SK-N-MC (cell line): Measurements from ENCODE around the gene SIL1.
"Not testable (repeated sequence)": the region's sequence is repeated elsewhere in the genome, so short reads cannot be mapped to it uniquely, and the experiment has no call there.

Source experiments
- DNase-seq: peaks from one replicate; pipeline ENCODE4 v3.0.0-alpha.2; 2011; ENCODE audit warnings: low read depth, low spot score
- H3K27ac ChIP-seq: fragments of 200-600 bp; sonication (generic); 2 replicates; pipeline ENCODE4 v1.5.1; 2016; ENCODE audit warnings: mixed run types
- H3K36me3 ChIP-seq: fragments of 200-600 bp; sonication (generic); 2 replicates; pipeline ENCODE4 v1.6.1; 2017; ENCODE audit warnings: antibody characterized with exemption, low read length, mixed read lengths; ENCODE audit not compliant: insufficient read depth
- H3K4me3 ChIP-seq: fragments of 200-600 bp; sonication (generic); 2 replicates; pipeline ENCODE4 v1.5.1; 2016
- H3K9ac ChIP-seq: fragments of 200-600 bp; sonication (generic); 2 replicates; pipeline ENCODE4 v1.8.0; 2017; ENCODE audit warnings: mixed run types, mixed read lengths; ENCODE audit not compliant: insufficient read length
- H3K9me3 ChIP-seq: fragments of 200-600 bp; sonication (generic); 2 replicates; pipeline ENCODE4 v1.6.1; 2017; ENCODE audit warnings: low read depth, mild to moderate bottlenecking, antibody characterized with exemption, low read length, moderate library complexity, mixed read lengths
- EZH2 ChIP-seq: fragments of 200-600 bp; sonication (generic); IDR thresholded peaks from one replicate; pipeline ENCODE4 v1.6.1; 2017; ENCODE audit warnings: antibody characterized with exemption
- FOXP2 ChIP-seq: optimal IDR thresholded peaks from 2 replicates; pipeline ENCODE3; 2011; ENCODE audit warnings: mild to moderate bottlenecking, moderate library complexity; ENCODE audit not compliant: insufficient read depth; ENCODE audit errors: extremely low read length, control extremely low read depth
- POLR2AphosphoS5 ChIP-seq: IDR thresholded peaks from 2 replicates; pipeline ENCODE4 v1.6.1; 2012; ENCODE audit warnings: mild to moderate bottlenecking, low read depth, low read length, borderline replicate concordance

The SIL1 gene

DNA sequence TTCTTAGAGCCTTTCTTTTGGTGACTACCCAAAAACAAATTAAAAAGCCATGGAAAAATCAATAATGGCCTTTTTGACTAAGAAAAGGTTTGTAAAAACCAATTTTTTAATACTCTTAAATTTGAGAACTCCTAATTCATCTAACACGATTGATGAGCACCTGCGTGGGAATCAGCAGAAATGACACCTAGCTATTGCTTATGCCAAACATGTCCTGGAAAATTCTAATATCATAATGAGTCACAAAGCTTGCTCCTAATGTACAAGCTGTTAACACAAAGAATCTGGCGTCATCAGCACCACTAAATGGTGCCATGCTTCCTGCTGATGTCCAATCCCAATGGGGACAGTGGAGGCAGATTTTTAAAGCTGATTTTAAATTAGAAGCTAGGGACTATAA, 176.8 kb downstream of the SIL1 start:
- Histone ChIP-seq H3K36me3 (peaks cover 4% of the 10 kb centered on the region; the same call in 1 of the 2 replicates), H3K9me3 (no peaks in the 10 kb centered on the region), H3K27ac (no peak overlapping the region), H3K4me3 (no peak overlapping the region), H3K9ac (no peak overlapping the region)
- no peak for DNase-seq
- TF ChIP-seq FOXP2 (no peak), POLR2AphosphoS5 (no peak), EZH2 (no peak)

DNA sequence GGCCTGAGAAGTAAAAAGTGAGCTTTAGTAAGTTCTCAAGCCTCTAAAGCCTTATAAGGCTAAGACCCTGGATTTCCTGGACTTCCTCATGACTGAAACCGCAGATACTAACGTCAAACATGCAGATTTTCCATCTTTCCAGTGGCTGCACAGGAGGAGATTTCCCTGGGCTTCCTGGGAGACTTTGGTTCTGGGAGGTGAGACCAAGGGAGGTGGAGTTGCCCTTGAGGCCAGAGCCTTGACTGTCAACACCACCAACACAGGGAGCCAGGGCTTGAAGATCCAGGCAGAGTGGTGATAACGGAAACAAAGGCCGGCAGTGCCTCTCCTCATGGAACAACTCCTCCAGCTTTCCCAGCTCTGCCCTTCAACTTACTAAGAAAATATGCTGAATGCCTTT, 178.3 kb downstream of the SIL1 start:
- no peak overlapping the region for H3K27ac ChIP-seq
- no peak overlapping the region for H3K9ac ChIP-seq
- peaks cover 4% of the 10 kb centered on the region; the same call in 1 of the 2 replicates for H3K36me3 ChIP-seq
- H3K9me3 ChIP-seq, result no peaks in the 10 kb centered on the region
- H3K4me3 ChIP-seq, result no peak overlapping the region
- no peak for DNase-seq
- TF ChIP-seq EZH2 (no peak), POLR2AphosphoS5 (no peak), FOXP2 (no peak)

DNA sequence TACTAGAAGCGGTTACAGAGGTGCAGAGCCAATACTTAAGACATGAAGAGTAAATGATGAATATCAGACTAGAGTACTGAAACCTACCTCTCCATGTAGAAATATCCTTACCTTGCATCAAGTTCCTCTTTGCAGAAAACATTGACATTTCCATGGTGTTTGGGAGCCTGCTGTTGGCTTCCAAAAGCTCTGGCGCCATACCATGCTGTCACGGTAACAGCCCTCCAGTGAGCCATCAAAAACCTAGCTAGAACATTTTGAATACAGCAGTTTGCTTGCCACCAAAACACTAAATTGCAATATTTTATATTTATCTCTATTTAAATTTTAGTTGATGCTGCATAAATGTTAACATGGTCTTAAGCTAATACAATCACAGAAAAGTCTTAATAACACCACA, 179.0 kb downstream of the SIL1 start:
- H3K4me3 ChIP-seq, result no peak overlapping the region
- no peaks in the 10 kb centered on the region for H3K9me3 ChIP-seq
- peaks cover 4% of the 10 kb centered on the region; the same call in 1 of the 2 replicates for H3K36me3 ChIP-seq
- H3K27ac ChIP-seq, result no peak overlapping the region
- no peak overlapping the region for H3K9ac ChIP-seq
- no peak for DNase-seq
- TF ChIP-seq EZH2, result no peak
- no peak for TF ChIP-seq POLR2AphosphoS5
- no peak for TF ChIP-seq FOXP2

DNA sequence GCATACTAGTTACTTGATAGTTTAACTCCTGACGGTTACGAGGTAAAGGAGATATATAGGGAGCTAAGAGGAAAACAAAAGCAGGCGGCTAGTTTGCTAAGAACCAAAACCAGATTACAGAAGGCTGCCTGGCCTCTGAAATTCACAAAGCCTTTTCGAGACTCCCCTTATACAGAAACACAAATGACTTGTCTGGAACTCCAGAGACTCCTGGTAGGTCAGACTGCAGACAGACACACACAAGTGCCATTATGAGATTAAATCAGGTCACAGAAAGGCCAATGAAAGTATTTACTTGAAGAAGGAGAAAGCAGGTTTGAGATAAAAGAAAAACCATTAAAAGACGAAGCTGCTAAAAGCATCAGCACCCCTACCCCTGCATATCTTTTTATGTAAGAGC, 180.5 kb downstream of the SIL1 start:
- Histone ChIP-seq H3K9ac (no peak overlapping the region), H3K4me3 (no peak overlapping the region), H3K27ac (no peak overlapping the region), H3K36me3 (peaks cover 4% of the 10 kb centered on the region; the same call in 1 of the 2 replicates), H3K9me3 (no peaks in the 10 kb centered on the region)
- TF ChIP-seq EZH2 (no peak), FOXP2 (no peak), POLR2AphosphoS5 (no peak)
- DNase-seq, result no peak

DNA sequence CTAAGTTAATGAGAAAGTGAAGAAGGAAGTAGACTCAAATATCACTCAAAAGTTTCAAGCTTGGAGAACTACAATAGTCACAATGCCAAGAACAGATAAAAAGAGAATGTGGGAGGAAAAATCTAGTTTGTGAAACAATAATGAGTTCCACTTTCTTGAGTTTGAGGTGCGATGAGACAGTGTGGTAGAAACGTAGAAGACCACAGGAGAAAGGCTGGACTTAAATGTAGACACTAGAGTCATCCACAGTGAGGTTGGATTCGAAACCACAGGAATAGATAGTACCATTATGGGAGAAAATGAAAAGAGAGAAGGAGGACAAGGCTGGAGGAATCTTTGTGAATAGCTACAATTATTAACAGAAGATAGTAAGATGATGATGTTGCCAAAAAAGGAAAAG, 182.0 kb downstream of the SIL1 start:
- Histone ChIP-seq H3K4me3 (no peak overlapping the region), H3K9ac (no peak overlapping the region), H3K9me3 (no peaks in the 10 kb centered on the region), H3K36me3 (peaks cover 4% of the 10 kb centered on the region; the same call in 1 of the 2 replicates), H3K27ac (no peak overlapping the region)
- no peak for TF ChIP-seq EZH2
- TF ChIP-seq FOXP2, result no peak
- no peak for TF ChIP-seq POLR2AphosphoS5
- DNase-seq, result no peak

DNA sequence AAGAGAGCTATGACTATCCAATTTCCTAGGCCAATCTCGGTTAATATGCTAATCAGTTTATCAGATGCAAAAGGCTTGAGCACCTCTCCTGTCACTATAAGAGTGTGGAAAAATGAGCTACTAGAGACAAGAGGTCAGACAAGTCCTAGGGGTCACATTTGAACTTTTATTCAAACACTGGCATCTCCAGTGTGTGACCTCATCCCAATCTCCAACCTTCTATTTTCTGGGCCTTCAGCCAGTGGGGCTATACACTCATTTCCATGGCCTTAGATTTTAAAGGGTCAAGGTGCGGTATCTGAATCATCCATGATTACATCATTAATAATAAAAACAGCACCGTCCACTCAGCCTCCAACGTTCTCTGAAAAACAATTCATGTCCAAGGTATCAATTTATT, 183.4 kb downstream of the SIL1 start:
- Histone ChIP-seq H3K9me3 (no peaks in the 10 kb centered on the region), H3K36me3 (peaks cover 4% of the 10 kb centered on the region; the same call in 1 of the 2 replicates), H3K9ac (no peak overlapping the region), H3K4me3 (no peak overlapping the region), H3K27ac (no peak overlapping the region)
- TF ChIP-seq POLR2AphosphoS5 (no peak), FOXP2 (no peak)
- no peak for DNase-seq

DNA sequence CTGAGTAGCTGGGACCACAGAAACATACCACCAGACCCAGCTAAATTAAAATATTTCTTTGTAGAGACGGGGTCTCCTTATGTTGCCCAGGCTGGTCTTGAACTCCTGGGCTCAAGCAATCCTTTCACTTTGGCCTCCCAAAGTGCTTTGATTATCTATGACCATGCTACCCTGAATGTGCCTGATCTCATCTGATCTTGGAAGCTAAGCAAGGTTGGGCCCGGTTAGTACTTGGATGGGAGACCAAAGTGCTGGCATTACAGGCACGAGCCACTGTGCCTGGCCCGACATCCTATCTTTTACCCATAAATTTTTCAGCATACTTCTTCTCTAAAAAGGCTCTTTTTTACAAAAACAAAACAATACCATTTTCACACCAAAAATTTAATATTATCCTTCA, 186.0 kb downstream of the SIL1 start:
- no peaks in the 10 kb centered on the region for H3K36me3 ChIP-seq
- no peak for DNase-seq
- H3K9ac ChIP-seq, result no peak overlapping the region
- no peaks in the 10 kb centered on the region for H3K9me3 ChIP-seq
- no peak for TF ChIP-seq EZH2
- no peak for TF ChIP-seq FOXP2
- no peak for TF ChIP-seq POLR2AphosphoS5
- no peak overlapping the region for H3K27ac ChIP-seq
- no peak overlapping the region for H3K4me3 ChIP-seq

DNA sequence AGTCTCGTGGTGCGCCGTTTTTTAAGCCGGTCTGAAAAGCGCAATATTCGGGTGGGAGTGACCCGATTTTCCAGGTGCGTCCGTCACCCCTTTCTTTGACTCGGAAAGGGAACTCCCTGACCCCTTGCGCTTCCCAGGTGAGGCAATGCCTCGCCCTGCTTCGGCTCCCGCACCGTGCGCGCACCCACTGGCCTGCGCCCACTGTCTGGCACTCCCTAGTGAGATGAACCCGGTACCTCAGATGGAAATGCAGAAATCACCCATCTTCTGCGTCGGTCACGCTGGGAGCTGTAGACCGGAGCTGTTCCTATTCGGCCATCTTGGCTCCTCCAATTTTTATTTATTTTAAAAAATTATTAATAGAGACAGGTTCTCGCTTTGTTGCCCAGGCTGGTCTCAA, 187.0 kb downstream of the SIL1 start:
- not testable (repeated sequence) for H3K27ac ChIP-seq, H3K9ac ChIP-seq, H3K9me3 ChIP-seq, H3K4me3 ChIP-seq, DNase-seq, H3K36me3 ChIP-seq

DNA sequence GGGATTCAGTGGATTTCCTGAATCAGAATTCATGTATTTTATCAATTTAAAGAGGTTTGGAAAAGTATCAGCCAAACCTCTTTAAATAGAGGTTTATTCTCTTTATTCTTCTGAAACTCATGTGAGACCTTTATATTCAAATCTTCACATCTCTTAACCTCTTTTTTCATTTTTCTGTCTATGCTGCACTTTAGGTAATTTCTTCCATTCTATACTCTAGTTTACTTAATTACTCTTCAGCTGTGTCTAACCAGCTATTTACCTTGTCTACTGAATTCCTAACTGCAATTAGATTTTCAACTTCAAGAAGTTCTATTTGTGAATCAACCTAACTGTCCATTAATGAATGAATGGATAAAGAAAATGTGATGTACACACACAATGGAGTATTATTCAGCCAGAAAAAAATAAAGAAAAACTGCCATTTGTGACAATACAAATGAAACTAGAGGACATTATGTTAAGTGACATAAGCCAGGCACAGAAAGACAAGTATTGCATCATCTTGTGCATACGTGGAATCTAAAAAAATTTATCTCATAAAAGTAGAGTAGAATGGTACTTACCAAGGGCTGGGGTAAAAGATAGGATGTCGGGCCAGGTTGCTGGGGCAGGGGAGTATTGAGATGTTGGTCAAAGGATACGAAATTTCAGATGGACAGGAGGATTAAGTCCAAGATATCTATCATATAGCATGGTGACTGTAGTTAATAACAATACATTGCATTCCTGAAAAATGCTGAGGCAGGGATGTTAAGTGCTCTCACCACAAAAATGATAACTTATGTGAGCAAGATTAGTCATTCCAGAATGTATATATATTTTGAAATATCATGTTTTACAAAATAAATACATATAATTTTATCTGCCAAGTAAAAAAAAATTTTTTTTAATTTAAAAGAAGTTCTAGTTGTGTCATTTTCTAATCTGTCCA, 193.5 kb downstream of the SIL1 start:
- H3K9ac ChIP-seq, result no peak overlapping the region

More for the DNA sequence above, 193.5 kb downstream of the SIL1 start:
- no peak for DNase-seq
- H3K27ac ChIP-seq, result no peak overlapping the region
- H3K9me3 ChIP-seq, result no peaks in the 10 kb centered on the region
- H3K4me3 ChIP-seq, result no peak overlapping the region
- no peaks in the 10 kb centered on the region for H3K36me3 ChIP-seq
- TF ChIP-seq POLR2AphosphoS5, result no peak
